BE2C (cell line): ENCODE results near the gene TMEM86B. TPM values are rescaled to one million over a fixed set of nuclear protein-coding genes. Genes with fewer than 3 reads are reported as not detected.

Source experiments
- DNase-seq: peaks from one replicate; pipeline ENCODE4 v3.0.0-alpha.2; 2020
- H3K27me3 ChIP-seq: fragments of 250-450 bp; sonication (Bioruptor Pico); 2 replicates; pipeline ENCODE4 v1.5.1; 2020; ENCODE audit warnings: mild to moderate bottlenecking
- H3K36me3 ChIP-seq: fragments of 250-450 bp; sonication (Bioruptor Pico); 2 replicates; pipeline ENCODE4 v1.5.1; 2020; ENCODE audit warnings: mild to moderate bottlenecking
- H3K4me1 ChIP-seq: fragments of 250-450 bp; sonication (Bioruptor Pico); 2 replicates; pipeline ENCODE4 v1.5.1; 2020
- H3K4me3 ChIP-seq: 2 replicates; pipeline ENCODE4 v1.5.1; 2011; ENCODE audit warnings: low read depth, low read length
- H3K9me3 ChIP-seq: fragments of 250-450 bp; sonication (Bioruptor Pico); 2 replicates; pipeline ENCODE4 v1.5.1; 2020
- CTCF ChIP-seq: IDR thresholded peaks from 2 replicates; pipeline ENCODE4 v1.5.1; 2012; ENCODE audit warnings: mild to moderate bottlenecking, low read depth, low read length
- polyA plus RNA-seq: library from polyadenylated mRNA; unstranded; fragments of >200 nt; gene quantifications from one replicate; pipeline ENCODE4 v1.2.1, GENCODE V29; 2012; ENCODE audit warnings: low read depth, missing spikeins; ENCODE audit not compliant: insufficient read length, insufficient read depth

TMEM86B gene
- 7.6 TPM for polyA plus RNA-seq

DNA sequence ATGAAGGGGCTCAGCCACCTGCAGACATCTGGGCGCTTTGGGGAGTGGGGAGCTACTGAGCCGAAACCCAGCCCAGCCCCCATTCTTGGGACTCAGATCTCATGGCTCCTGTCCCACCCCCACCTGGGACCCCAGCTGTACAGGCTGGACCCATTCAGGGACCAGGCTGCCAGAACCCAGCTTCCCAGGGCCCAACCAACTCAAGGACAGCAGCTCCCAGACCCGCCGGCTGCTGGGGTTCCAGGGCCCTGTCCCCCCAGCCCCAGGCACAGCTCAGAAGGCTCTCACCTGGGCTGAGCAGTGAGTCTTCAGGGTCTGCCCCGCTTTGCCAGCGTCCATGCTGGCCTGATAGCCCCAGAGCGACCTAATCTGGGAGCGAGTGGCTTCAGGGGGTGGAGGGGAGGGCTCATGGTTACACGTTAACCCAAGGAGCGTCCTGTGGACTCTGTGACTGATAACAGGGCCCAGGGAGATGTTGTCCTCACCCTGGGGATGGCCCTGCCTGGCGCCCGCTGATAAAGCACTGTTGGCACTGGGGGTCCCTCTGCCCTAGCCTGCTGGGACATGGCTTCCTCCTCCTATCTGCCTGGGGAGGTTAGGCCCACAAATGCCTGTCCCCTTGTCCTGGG, at the start of gene TMEM86B:
TMEM86B (minus strand) TSS at position 361 of the 629 bp plus-strand sequence; CDS start at position 339, 22 bp downstream.
- H3K27me3 ChIP-seq, result no peaks in the 10 kb centered on the region
- no peak for TF ChIP-seq CTCF
- no peak for DNase-seq
- H3K4me3 ChIP-seq, result no peak within 1 kb of the TSS
- no peaks in the 10 kb centered on the region for H3K9me3 ChIP-seq
- H3K4me1 ChIP-seq, result peaks cover 27% of the 10 kb centered on the region
- H3K36me3 ChIP-seq, result peaks cover 56% of the 10 kb centered on the region

DNA sequence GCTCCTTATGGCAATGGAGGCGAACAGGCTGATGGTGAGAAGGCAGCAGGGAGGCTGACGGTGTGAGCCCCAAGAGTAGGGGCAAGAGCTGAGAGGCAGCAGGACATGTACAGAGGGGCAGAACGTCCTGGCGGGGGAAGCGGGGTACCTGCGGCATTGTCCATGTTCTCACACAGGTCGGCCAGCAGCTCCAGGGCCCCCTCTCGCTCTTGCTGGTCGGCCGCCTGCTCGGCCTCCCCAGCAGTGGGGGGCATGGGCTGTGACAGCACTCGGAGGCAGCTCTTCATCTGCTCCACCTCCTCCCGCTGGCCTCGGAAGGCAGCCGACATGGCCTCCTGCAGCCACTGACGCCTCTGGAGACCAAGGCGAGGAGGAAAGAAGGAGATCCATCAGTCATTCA, 48.9 kb upstream of the TMEM86B start:
- Histone ChIP-seq H3K4me3 (no peak overlapping the region), H3K4me1 (no peaks in the 10 kb centered on the region), H3K27me3 (no peaks in the 10 kb centered on the region), H3K9me3 (no peaks in the 10 kb centered on the region), H3K36me3 (peaks cover 10% of the 10 kb centered on the region; the same call in 1 of the 2 replicates)
- TF ChIP-seq CTCF, result no peak
- no peak for DNase-seq

DNA sequence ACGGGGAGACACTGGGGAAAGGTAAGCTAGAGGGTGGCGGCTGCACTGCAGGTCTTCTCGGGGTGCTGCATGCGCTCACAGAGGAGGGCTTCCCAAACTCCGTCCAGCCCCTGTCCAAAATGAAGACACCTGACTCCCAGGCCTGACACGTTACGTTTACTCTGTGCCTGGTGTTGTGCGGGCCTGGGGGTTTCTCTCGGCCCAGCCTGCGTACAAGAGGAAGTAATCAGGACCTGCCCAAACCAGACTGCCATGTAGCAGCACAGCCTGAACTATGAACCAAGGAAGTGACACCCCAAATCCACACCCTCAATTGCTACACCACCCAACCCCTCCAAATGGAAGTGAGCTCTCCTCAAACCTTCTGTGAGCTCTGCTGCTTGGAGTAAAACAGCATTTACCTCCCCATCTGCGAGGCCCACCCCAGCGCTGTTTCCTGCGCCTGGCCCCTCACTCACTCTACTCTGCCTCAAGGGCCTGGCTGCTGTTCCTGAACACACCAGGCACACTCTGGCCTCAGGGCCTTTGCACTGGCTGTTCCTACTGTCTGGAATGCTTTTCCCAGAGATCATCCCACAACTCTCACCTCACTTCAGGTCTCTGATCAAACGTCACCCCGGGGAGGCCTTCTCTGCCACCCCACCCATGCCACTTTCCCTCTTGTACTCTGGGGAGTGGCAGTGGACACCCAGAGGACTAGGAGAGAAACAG, 48.3 kb upstream of the TMEM86B start:
- no peaks in the 10 kb centered on the region for H3K4me1 ChIP-seq
- DNase-seq, result no peak
- no peaks in the 10 kb centered on the region for H3K9me3 ChIP-seq
- TF ChIP-seq CTCF, result no peak
- H3K27me3 ChIP-seq, result no peaks in the 10 kb centered on the region
- H3K36me3 ChIP-seq, result peaks cover 10% of the 10 kb centered on the region; the same call in 1 of the 2 replicates
- no peak overlapping the region for H3K4me3 ChIP-seq

- no peak for DNase-seq
- Histone ChIP-seq H3K4me1 (no peaks in the 10 kb centered on the region), H3K4me3 (no peak overlapping the region), H3K36me3 (peaks cover 10% of the 10 kb centered on the region; the same call in 1 of the 2 replicates), H3K9me3 (no peaks in the 10 kb centered on the region), H3K27me3 (no peaks in the 10 kb centered on the region)
- TF ChIP-seq CTCF, result no peak
Observed at GRCh38 chr19:55275851-55276719, 47.5 kb upstream of the TMEM86B start.

DNA sequence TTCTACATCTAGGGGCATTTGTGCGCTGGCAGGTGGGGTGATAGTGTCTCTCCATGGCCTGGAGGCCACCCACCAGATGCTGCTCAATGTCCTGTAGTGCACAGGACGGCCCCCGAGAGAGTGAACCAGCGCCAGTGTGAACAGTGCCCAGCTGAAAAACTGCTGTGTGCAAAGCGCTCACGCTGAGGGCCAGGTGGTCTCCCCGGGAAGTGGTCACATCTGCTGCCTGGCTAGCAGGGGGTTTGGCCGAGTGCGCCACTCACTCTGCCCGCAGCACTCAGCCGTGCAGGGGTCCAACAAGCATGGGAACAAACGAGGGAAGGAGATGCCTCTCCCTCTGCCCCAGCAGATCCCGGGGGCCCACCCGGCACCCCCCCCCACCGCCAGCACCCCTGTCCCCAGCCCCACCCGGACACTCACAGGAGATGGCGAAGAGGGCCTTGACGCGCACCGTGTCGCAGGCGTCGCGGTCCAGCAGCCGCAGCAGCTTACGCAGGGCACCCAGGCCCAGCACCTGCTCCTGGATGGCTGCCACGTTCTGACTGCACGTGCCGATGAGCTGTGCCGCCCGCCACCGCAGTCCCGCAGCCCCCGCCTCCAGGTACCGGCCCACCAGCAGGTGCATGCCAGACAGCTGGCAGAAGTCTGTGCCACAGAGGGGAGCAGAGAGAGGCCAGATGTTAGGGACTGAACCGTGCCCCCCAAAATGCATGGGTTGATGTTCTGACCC, 45.6 kb upstream of the TMEM86B start:
- Histone ChIP-seq H3K4me1 (no peaks in the 10 kb centered on the region), H3K36me3 (peaks cover 10% of the 10 kb centered on the region; the same call in 1 of the 2 replicates), H3K4me3 (no peak overlapping the region), H3K27me3 (no peaks in the 10 kb centered on the region), H3K9me3 (no peaks in the 10 kb centered on the region)
- TF ChIP-seq CTCF, result no peak
- DNase-seq, result no peak
